Measurements from ENCODE around the gene CARD16.

CARD16 gene

GRCh38 chr11:104992781-104993180 lies 52.4 kb downstream of the CARD16 start:
- TF ChIP-seq ARNT (IDR thresholded peaks at IDR 0.05): no peak
- TF ChIP-seq FOXA1 (IDR thresholded peaks at IDR 0.05): no peak
- TF ChIP-seq L3MBTL2 (conservative IDR thresholded peaks at IDR 0.05): no peak
- no peak for TF ChIP-seq FOXK2 (IDR thresholded peaks at IDR 0.05)
- no peak for TF ChIP-seq HDGF (IDR thresholded peaks at IDR 0.05; ENCODE audit: borderline replicate concordance)
- TF ChIP-seq SP1 (IDR thresholded peaks at IDR 0.05): no peak
- TF ChIP-seq ZNF384 (IDR thresholded peaks at IDR 0.05): no peak
- no peak for TF ChIP-seq SUZ12 (IDR thresholded peaks at IDR 0.05)
- TF ChIP-seq BHLHE40 (IDR thresholded peaks at IDR 0.05; ENCODE audit: borderline replicate concordance): no peak
- TF ChIP-seq, protein P1, sequence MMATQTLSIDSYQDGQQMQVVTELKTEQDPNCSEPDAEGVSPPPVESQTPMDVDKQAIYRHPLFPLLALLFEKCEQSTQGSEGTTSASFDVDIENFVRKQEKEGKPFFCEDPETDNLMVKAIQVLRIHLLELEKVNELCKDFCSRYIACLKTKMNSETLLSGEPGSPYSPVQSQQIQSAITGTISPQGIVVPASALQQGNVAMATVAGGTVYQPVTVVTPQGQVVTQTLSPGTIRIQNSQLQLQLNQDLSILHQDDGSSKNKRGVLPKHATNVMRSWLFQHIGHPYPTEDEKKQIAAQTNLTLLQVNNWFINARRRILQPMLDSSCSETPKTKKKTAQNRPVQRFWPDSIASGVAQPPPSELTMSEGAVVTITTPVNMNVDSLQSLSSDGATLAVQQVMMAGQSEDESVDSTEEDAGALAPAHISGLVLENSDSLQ (IDR thresholded peaks at IDR 0.05): no peak
- TF ChIP-seq LEF1 (IDR thresholded peaks at IDR 0.05; ENCODE audit: borderline replicate concordance): no peak
- TF ChIP-seq CTBP1 (IDR thresholded peaks at IDR 0.05; ENCODE audit: borderline replicate concordance): no peak
- TF ChIP-seq NFRKB (IDR thresholded peaks at IDR 0.05): no peak
- no peak for TF ChIP-seq TARDBP (IDR thresholded peaks at IDR 0.05)
- ChIA-PET CTCF (no interaction called here), POLR2A (no interaction called here)
- DNase-seq (ENCODE audit: extremely low spot score): no peak

- no peak for TF ChIP-seq BHLHE40 (IDR thresholded peaks at IDR 0.05; ENCODE audit: borderline replicate concordance)
- no peak for TF ChIP-seq LEF1 (IDR thresholded peaks at IDR 0.05; ENCODE audit: borderline replicate concordance)
- no peak for TF ChIP-seq CTBP1 (IDR thresholded peaks at IDR 0.05; ENCODE audit: borderline replicate concordance)
- TF ChIP-seq L3MBTL2 (conservative IDR thresholded peaks at IDR 0.05): no peak
- TF ChIP-seq, protein P1 (IDR thresholded peaks at IDR 0.05): no peak
- no peak for TF ChIP-seq HDGF (IDR thresholded peaks at IDR 0.05; ENCODE audit: borderline replicate concordance)
- TF ChIP-seq FOXM1 (IDR thresholded peaks at IDR 0.05; ENCODE audit: borderline replicate concordance): no peak
- TF ChIP-seq ZNF384 (IDR thresholded peaks at IDR 0.05): no peak
- no peak for TF ChIP-seq ARNT (IDR thresholded peaks at IDR 0.05)
- no peak for TF ChIP-seq TARDBP (IDR thresholded peaks at IDR 0.05)
- no peak for TF ChIP-seq SP1 (IDR thresholded peaks at IDR 0.05)
- no peak for TF ChIP-seq FOXA1 (IDR thresholded peaks at IDR 0.05)
- TF ChIP-seq NFRKB (IDR thresholded peaks at IDR 0.05): no peak
- TF ChIP-seq SUZ12 (IDR thresholded peaks at IDR 0.05): no peak
- ChIA-PET POLR2A (no interaction called here), CTCF (no interaction called here)
- no peak for DNase-seq (ENCODE audit: extremely low spot score)
These were observed 53.1 kb downstream of the CARD16 start for GRCh38 chr11:104991994-104992393.

Measured in HEK293T (cell line).